GM21515 (cell line): ENCODE measurements around the gene CRTAC1.
"Not testable (repeated sequence)": the region's sequence is repeated elsewhere in the genome, so short reads cannot be mapped to it uniquely, and the experiment has no call there.

Experiments used
- ATAC-seq: cut with Tn5 transposase; IDR thresholded peaks from one replicate; pipeline ENCODE4 v1.9.1; 2021; ENCODE audit not compliant: unreplicated experiment

CRTAC1 gene

DNA sequence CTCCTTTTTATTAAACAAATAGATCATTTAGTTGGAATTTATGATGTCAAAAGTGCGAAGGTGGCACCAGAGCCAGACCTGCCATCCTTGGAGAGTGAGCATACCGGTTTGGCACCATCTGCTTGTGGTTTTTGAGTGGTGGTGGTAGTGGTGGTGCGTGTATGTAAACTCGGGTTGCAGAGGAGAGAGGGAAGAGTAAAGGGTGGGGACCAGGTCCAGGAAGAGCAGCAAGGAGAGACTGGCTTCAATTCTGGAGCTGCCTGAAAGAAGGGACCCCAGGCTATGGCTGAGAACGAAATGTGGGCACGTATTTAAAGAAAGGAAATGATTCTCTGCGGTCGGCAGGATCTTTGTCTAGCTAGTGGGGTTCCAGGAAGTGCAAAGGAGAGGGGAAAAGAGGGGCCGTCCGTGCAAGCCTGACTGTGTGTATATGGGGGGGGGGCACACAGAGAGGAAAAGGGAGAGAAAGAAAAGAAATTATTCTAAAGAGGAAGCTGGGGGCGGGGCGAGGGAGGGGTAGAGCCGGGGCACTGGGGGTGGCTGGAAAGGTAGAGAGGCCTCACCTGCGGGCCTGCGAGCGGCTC, 181.2 kb downstream of the CRTAC1 start:
- peak; percentile 13 for ATAC-seq

GRCh38 chr10:97844678-97845077, 185.7 kb downstream of the CRTAC1 start:
- no peak for ATAC-seq

GRCh38 chr10:97843972-97844371, 186.4 kb downstream of the CRTAC1 start:
- ATAC-seq: not testable (repeated sequence)

DNA sequence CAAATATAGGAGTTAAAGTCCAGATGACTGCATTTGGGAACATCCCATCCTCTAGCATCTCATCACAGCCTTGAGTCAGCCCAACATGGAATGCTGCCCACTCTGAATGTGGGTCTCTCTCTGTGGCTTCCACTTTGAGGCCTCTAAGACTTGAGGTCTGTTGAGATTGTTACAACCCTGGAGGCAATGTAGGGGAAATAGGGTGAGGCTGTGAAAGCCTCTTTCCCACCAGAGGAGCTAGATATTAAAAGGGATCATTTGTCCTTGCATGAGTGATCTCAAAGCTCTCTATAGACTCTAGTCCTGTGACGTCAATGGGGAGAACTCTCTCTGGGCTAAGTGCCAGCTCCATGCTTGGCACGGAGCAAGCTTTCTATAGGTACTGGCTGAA, 187.1 kb downstream of the CRTAC1 start:
- ATAC-seq: no peak

- ATAC-seq: no peak
Observed at GRCh38 chr10:97842656-97843280, 187.7 kb downstream of the CRTAC1 start.

GRCh38 chr10:97842114-97842513, 188.3 kb downstream of the CRTAC1 start:
- ATAC-seq: not testable (repeated sequence)

GRCh38 chr10:97841166-97841565, 189.3 kb downstream of the CRTAC1 start:
- ATAC-seq: not testable (repeated sequence)

GRCh38 chr10:97838091-97838490, 192.3 kb downstream of the CRTAC1 start:
- no peak for ATAC-seq

GRCh38 chr10:97836446-97836845, 194.0 kb downstream of the CRTAC1 start:
- ATAC-seq: no peak

DNA sequence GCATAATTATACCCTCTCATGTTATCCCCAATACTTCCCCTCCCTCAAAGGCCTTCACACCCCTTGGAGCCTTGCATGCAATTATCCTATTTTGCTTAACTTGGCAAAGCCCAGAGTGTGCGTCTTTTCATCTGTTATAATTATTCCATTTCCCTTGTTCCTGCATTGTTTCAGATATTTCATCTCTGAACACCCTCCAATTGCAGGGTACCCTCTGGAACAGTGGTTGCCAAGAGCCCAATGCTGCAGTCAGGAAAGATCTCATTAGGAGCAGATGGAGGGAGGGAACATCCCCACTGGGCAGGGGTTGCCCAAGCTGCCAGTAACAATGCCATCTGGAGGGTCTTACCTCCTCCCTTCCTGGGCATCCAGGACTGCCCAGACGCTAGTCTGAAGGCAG, 199.2 kb downstream of the CRTAC1 start:
- no peak for ATAC-seq

DNA sequence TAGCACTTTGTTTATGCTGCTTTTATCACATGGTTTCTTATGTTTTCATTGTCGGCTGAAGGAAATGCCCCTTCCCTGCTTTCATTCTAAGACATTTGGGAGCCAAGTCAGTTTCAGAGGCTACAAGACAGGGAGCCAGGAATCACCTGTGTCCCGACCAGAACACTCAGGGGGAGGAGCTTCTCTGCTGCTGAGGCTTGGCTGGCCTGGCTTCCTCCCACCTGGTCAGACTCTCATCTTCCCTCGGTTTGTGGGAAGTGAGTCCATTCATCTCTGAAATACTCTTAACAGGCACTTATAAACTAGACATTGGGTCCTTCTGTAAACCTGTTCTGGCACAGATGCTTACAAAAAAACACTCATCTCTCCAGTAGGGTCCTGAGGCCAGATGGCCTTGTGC, 200.4 kb downstream of the CRTAC1 start:
- ATAC-seq: no peak

DNA sequence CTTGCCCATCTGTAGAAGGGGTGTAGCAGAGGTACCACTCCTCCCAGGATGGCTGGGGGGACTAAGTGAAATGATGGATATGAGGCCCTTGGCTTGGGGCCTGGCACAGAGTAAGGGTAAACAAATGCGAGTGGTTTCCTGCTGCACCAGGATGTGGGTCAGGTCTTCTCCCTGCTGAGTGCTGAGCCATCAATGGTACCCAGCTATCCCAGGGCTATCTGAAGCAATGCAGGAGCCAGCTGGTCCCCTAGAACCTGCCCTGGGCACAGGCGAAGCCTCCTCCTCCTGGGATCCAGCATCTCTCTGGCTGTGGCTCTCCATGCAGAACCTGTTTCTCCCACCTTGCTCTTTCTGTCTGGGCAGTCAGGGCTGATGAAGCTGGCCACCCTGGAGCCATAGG, 201.7 kb downstream of the CRTAC1 start:
- ATAC-seq: no peak

- ATAC-seq: no peak
Observed at GRCh38 chr10:97827702-97828291, 202.6 kb downstream of the CRTAC1 start.

DNA sequence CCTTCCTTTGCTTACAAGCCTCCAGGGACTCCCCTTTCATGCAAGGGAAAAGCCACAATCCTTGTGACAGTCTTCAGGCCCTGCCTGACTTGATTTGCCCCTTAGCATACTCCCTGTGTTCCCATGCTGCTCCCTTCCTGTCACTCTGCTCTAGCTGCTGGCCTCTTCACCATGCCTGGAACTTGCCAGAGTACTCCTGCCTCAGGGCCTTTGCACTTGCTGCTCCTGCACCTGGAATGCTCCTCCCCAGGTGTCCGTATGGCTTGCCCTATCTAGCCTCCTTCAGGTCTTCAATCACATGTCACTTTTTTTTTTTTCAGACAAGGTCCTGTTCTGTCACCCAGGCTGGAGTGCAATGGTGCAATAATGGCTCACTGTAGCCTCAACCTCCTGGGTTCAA, 203.5 kb downstream of the CRTAC1 start:
- no peak for ATAC-seq

GRCh38 chr10:97825020-97825760, 205.2 kb downstream of the CRTAC1 start:
- no peak for ATAC-seq

- no peak for ATAC-seq
Observed at GRCh38 chr10:97823734-97824133, 206.7 kb downstream of the CRTAC1 start.

- ATAC-seq: no peak
Observed at GRCh38 chr10:97822261-97822687, 208.1 kb downstream of the CRTAC1 start.

DNA sequence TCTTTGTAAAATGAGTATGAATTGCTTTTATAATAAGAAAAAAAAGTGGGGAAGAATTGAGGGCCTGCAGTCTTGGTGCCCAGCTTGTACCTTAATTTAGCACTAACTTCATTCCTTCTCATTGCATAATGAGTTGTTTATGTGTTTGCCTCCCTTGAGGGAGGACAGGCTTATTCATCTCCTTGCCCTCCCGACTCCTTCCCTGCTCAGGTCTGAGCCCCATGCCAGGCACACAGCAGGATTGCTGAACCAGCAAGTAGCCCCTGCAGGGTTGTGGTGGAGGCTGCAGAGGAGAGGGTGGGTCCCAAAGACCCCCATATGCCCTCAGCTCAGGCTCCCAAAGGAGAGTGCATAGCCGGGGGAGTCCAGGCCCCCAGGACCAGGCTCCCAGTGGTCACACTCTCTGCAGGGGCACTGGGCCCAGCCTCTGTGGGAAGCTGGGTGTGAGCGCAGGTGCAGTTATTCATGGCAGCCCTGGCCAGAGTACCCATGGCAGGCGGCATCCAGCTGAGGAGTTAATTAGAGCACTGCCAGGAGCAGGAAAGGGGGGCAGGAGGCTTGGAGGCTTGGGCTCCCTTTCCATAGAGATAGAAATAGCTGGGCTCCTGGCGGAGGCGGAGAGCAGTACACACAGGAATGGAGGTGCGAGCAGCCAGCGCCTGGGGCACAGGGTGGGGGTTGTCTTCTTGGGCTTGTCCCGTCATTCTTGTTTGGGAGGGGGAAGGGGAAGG, 208.9 kb downstream of the CRTAC1 start:
- no peak for ATAC-seq

- no peak for ATAC-seq
Observed at GRCh38 chr10:97820096-97820704, 210.2 kb downstream of the CRTAC1 start.

DNA sequence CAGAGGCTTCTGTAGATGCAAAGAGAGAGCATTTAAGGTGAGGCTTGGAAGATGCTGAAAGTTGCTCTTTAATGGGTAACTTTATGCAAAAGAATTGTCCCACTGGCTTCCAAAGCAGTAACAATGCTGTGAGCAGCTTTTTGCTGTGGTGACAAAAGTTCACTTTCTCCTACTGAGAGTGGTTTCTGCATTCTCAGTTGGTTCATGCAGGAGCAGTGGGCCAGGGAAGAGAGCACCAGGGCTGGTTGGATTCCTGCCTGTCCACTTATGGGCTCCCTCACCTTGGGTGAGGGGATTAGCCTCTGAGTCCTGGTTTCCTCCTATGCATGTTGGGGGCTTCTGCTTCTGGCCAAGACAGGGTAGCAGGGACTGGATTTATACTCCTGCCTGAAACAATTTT, 211.8 kb downstream of the CRTAC1 start:
- ATAC-seq: no peak

GRCh38 chr10:97816609-97817008, 213.8 kb downstream of the CRTAC1 start:
- no peak for ATAC-seq
